ENCODE measurements around the gene B3GNT8.
"Not testable (repeated sequence)": the region's sequence is repeated elsewhere in the genome, so short reads cannot be mapped to it uniquely, and the experiment has no call there.

The B3GNT8 gene

DNA sequence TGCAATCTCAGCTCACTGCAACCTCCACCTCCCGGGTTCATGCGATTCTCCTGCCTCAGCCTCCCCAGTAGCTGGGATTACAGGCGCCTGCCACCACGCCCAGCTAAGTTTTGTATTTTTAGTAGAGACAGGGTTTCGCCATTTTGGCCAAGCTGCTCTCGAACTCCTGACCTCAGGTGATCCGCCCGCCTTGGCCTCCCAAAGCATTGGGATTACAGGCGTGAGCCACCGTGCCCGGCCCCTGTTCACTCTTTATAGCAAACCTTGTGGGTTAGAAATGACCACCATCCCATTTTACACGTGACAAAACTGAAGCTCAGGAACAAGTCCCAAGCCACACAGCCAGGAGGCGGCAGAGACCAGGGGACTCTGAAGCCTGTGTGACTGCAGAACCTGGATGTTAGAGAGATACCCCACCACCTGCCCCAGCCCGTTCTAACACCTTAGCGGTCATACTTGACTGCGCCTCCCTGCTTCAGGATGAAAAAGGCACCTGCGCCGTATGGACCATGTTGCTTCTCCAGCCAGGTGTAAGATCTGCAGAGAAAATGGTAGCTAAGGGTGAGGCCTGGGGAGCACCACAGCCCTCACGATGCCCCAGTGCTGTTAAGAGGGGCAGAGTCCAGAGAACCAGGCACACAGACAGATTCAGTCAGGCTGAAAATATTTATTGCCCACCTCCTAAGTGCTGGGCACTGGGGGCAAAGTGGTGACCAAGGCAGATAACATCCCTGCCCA, 8.9 kb upstream of the B3GNT8 start:
- DNase-seq, result no peak

DNA sequence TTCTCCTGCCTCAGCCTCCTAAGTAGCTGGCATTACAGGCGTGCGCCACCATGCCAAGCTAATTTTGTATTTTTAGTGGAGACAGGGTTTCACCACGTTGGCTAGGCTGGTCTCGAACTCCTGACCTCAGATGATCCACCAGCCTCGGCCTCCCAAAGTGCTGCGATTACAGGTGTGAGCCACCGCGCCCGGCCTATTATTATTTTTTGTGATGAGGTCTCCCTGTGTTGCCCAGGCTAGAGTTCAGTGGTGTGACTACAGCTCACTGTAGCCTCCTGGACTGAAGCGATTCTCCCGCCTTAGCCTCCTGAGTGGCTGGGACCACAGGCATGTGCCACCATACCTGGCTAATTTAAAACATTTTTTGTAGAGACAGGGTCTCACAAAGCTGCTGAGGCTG, 8.2 kb upstream of the B3GNT8 start:
- DNase-seq, result not testable (repeated sequence)

GRCh38 chr19:41434450-41434849, 7.3 kb upstream of the B3GNT8 start:
- DNase-seq, result no peak

GRCh38 chr19:41433171-41433570, 6.0 kb upstream of the B3GNT8 start:
- DNase-seq, result no peak

DNA sequence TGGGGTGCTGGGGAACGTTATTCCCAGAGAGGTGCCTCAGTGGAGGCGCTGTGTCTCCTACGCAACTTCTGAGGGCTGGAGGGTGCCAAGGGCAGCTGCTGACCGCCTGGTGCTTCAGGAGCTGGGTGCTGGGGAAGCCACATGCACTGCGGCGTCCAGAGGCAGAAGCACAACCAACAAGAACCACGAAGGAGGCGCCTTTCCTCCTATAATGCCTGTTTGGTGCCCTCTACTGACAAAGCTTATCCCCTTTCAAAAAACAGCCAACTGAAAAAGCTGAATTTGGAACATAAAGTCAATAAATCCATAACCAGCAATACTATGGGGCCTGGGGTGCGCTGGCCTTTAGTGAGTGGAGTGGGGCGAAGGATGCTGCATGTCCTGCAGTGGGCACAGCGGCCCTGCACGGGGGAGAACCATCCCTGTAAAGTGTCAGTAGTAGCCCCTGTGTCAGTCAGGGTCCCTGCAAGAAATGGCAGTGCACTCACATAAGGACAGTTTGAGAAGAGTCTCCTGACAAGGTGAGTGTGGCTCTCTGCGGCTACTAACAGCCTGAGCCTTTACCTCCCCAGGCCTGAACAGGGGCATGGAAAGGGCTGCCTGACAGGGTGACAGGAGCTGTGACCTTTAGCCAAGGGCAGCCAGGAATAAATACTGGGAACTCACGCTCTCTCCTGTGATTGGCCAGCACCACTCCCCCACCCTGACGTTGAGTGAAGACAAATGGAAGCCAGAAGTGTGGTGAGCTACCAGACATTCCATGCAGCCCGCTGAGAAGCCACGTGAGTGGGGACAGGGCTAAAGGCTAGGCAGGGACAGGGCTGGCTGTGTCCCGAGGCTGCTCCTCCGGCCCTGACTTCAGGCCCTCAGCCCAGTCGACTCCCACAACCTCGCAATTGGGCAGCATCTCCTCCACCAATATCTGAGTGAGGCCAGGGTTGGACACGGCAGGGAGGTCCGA, 4.5 kb upstream of the B3GNT8 start:
- DNase-seq, result no peak

- no peak for DNase-seq
Measured at GRCh38 chr19:41430922-41431321, 3.7 kb upstream of the B3GNT8 start.

DNA sequence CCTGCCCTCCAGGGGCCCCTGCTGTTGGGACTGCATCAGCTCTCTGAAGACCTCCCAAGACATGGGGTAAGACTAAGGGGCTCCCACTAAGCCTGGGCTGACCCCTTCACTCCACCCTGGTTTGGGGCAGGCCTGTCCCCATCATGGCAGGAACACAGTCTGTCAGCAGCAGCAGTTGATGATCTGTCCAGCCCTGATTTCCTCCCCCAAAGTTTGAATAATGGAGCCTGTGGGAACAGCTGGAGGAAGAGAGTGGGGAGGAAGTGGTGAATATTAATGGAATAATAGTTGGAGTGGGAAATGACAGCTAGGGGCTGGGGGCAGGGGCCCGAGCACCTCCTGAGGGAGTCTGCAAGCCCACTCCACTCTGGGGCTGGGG, 1.3 kb upstream of the B3GNT8 start:
- no peak for DNase-seq

- DNase-seq, result no peak
Measured at GRCh38 chr19:41427647-41428480, 690 bp upstream of the B3GNT8 start.

DNA sequence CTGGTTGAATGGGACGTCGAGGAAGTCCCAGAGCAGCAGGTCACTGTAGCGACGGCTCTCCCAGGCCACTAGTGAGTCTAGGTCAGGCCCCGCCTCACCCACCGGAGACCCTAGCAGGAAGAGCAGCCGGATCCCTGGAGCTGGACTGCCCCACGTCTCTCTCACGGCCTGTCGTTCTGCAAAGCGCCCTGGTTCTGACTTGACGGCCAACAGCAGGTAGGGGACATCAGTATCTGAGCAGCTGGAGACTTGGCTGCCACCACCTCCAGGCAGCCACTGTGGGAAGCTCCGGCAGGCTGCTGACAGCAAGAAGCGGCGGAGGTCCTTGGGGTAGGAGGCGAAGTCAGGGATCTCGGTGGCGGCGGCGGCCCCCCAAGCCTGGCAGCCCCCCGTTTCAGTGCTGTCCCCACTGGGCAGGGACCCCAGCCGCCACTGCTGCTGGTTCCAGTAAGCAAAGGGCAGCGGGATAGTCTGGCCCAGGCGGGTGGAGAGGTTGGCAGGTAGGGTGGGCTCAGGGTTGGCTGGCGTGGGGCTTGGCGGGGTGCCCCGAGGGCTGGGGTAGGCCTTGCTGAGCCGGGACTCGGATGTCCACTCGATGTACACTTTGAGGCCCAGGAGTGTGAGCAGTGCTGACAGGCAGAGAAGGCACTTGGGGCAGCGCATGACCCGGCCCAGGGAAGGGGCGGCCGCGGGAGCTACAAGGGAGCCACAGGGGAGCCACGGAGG, 895 bp downstream of the B3GNT8 start:
- no peak for DNase-seq

- no peak for DNase-seq
Measured at GRCh38 chr19:41425174-41426115, 1.7 kb downstream of the B3GNT8 start.

GRCh38 chr19:41424335-41425173, 2.6 kb downstream of the B3GNT8 start:
- no peak for DNase-seq

- DNase-seq, result no peak
Measured at GRCh38 chr19:41422955-41423354, 4.2 kb downstream of the B3GNT8 start.

- DNase-seq, result no peak
Measured at GRCh38 chr19:41422456-41422855, 4.7 kb downstream of the B3GNT8 start.

GRCh38 chr19:41421973-41422372, 5.2 kb downstream of the B3GNT8 start:
- no peak for DNase-seq

- no peak for DNase-seq
Measured at GRCh38 chr19:41421314-41421713, 5.9 kb downstream of the B3GNT8 start.

DNA sequence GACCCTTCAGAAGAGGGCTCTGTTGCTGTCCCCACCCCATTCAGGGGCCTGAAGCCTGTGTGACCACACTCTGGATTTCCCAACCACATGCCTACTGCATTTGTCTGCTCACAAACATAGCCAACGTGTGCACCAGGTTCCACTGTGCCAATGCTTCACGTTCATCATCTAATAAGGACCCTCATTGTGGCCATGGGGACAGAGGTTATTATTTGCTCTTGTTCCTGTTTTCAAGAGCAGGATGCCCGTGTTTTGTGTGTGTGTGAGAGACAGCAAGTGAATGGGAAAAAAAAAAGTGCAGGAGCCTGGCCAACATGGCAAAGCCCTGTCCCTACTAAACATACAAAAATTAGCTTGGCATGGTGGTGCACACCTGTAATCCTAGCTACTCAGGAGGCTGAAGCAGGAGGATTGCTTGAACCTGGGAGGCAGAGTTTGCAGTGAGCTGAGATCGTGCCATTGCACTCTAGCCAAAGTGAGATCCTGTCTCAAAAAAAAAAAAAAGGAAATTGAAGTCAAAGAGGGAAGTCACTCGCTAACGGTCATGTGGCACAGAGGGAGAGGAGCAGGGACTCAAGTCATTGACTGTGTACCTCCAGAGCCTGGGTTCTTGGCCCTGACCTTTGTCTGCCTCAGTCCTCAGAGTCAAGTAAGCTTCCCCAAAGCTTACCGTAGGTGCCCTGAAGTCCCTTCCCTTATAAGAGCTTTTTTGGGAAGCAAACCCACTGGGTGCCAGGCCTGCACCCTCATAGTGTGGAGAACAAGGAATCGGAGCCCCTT, 6.9 kb downstream of the B3GNT8 start:
- peak; percentile 35 for DNase-seq

GRCh38 chr19:41416194-41416674, 10.9 kb downstream of the B3GNT8 start:
- DNase-seq, result no peak

DNA sequence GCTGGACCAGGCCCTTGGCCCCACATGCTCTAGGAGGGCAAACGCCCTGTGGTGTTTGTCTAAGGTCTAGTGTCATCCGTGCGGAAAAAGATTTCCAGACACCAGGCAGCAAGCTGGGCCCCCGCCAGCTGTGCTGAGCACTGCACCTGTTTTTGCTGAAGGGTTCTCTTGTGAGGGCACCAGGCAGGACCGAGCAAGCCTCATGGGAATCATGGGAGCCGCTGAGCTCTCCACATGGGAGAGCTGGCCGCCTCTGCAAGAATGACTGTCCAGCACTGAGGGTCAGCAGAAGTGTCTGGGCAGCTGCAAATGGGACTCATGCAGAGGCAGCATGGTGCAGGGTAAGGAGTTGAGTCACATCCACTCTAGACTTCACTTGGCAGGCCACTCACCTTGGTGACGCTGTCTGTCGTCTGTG, 12.0 kb downstream of the B3GNT8 start:
- DNase-seq, result no peak

DNA sequence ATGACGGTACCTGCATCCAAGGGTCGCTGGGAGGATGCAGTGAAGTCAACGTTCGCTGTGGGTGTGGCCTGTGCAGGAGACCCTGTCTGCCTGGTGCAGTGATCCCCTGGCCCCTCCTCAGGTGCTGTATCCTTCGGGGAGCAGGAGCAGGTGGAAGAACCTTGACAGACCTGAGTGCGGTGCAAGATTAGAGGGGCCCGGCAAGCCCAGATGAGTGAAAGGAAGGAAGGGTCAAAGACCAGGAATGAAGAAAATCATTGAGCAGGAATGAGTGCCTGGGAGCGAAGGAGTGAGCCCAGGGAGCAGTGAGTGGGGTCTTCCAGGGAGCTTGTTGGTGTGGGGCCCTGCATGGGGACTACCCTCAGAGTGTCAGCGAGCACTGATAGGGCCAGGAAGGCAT, 12.7 kb downstream of the B3GNT8 start:
- no peak for DNase-seq
